Tibial nerve (tissue), 3 donors: ENCODE results near the gene OR4C5.

Experiments
- POLR2A ChIP-seq, 2 donors: fragments of 450-650 bp; IDR thresholded peaks; one replicate each; pipeline ENCODE4 v1.6.1; 2017; ENCODE audit warnings: antibody characterized with exemption in 2 of 2, mild to moderate bottlenecking in 2 of 2, moderate library complexity in 2 of 2
- TF ChIP-seq, protein P1 (sequence below), 5 experiments: fragments of 200-600 bp in 3 of 5; fragments of 450-650 bp in 2 of 5; sonication (generic) in 3 of 5; IDR thresholded peaks; one replicate each; pipeline ENCODE4 v1.5.1; 2016 to 2019; ENCODE audit warnings: antibody characterized with exemption in 5 of 5, mild to moderate bottlenecking in 3 of 5, moderate library complexity in 2 of 5

GRCh38 chr11:48354677-48355076 is 11.6 kb downstream of the OR4C5 start:
- TF ChIP-seq, protein P1, sequence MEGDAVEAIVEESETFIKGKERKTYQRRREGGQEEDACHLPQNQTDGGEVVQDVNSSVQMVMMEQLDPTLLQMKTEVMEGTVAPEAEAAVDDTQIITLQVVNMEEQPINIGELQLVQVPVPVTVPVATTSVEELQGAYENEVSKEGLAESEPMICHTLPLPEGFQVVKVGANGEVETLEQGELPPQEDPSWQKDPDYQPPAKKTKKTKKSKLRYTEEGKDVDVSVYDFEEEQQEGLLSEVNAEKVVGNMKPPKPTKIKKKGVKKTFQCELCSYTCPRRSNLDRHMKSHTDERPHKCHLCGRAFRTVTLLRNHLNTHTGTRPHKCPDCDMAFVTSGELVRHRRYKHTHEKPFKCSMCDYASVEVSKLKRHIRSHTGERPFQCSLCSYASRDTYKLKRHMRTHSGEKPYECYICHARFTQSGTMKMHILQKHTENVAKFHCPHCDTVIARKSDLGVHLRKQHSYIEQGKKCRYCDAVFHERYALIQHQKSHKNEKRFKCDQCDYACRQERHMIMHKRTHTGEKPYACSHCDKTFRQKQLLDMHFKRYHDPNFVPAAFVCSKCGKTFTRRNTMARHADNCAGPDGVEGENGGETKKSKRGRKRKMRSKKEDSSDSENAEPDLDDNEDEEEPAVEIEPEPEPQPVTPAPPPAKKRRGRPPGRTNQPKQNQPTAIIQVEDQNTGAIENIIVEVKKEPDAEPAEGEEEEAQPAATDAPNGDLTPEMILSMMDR (IDR thresholded peaks at IDR 0.05), result no peak
- no peak for TF ChIP-seq POLR2A (IDR thresholded peaks at IDR 0.05)
